ENCODE measurements around the gene MCM3AP.
"Not testable (repeated sequence)": the region's sequence is repeated elsewhere in the genome, so short reads cannot be mapped to it uniquely, and the experiment has no call there.

The MCM3AP gene

GRCh38 chr21:46268371-46268770 is 17.0 kb downstream of the MCM3AP start:
- DNase-seq = no peak

GRCh38 chr21:46266946-46267345 is 18.5 kb downstream of the MCM3AP start:
- no peak for DNase-seq

GRCh38 chr21:46265736-46266525 is 19.5 kb downstream of the MCM3AP start:
- no peak for DNase-seq

DNA sequence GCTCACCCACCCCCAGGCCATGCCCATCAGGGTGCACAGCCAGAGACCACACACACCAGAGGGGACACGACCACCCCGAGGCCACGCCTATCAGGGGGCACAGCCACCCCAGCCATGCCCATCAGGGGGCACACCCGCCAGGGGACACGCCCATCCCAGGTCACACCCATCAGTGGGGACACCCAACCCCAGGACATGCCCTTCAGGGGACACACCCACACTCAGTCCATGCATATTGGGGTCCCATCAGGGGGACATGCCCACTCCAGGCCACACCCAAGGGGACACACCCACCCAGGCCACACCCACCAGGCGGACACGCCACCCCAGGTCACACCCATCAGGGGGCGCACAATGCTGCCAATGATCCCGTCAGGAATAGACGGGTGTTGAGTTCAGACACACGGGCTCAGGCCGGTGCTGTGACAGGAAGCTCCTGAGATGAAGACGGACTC is 20.7 kb downstream of the MCM3AP start:
- DNase-seq = no peak

DNA sequence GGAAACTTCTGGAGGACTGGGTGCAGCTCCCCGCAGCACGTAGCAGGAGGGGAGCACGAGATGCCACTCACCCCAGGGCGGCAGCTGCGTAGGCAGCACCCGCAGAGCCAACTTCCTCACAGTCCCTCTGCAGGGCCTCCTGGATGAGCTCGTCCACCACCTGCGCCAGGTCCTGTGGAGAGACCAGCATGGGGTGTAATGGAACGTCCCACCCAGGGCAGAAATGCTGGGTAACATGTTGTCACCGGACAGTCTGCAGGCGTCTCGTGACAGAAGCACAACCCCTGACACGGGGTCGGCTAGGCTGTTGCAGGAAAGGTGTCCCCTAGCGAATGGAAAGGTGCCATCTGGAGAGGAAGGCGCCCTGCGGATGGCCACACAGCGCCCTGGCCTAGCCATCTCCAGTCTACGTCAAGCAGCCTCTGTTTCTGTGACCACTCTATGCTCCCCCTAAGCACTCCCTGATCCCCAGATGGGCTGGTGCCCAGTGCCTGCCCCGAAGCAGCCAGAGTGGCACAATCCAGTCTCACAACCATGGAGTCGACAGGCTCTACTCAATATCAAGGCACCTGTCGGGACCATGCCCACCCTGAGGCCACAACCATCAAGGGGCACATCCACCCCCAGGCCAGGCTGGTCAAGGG is 21.2 kb downstream of the MCM3AP start:
- DNase-seq = no peak

DNA sequence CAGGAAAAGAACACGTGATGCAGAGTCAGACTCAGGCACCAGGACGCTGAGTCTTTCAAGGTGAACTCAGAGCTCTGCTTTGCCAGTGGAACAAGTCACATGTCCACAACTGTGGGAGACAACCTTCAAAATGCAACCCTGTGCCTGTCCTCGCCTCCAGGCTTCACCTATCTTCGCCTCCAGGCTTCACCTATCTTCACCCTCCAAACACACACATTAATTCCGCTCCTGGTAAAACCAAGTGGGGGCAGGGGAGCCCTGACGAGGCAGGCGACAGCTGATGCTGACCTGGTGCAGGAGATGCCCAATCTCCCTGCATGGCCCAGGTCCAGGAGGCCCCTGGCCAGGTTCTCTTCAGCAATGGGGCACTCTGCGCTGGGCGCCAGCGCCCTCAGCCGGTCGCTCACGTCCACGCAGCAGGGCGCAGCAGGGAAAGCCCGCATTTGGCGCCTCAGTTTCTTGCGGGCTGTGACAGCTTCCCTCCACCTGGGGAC is 28.9 kb downstream of the MCM3AP start:
- no peak for DNase-seq

DNA sequence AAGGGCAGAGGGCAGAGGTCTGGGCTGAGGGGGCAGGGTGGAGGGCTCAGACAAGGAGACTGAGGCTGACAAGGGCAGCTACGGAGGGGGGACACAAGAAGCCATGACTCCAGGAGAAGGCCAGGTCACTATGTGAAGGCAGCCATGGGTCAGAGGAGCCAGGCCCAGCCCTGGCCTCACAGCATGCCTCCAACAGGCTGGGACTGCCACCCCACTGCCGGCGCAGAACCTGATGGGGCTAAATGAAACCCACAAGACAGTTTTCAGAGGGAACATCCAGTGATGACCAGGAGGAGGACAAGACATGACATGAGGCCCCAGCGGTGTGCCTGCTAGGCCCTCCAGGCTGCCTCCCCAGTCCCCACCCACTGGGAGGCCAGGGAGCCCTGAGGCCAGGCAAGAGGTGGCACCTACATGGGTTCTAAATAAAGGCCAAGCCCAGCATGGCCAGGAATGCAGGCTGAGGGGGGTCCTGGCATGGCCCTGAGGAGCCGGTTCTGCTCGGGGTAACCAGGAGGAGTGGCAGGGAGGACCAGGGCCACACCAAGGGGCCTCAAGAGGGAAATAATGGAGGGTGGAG is 29.6 kb downstream of the MCM3AP start:
- no peak for DNase-seq

GRCh38 chr21:46255166-46255565 is 30.2 kb downstream of the MCM3AP start:
- no peak for DNase-seq

DNA sequence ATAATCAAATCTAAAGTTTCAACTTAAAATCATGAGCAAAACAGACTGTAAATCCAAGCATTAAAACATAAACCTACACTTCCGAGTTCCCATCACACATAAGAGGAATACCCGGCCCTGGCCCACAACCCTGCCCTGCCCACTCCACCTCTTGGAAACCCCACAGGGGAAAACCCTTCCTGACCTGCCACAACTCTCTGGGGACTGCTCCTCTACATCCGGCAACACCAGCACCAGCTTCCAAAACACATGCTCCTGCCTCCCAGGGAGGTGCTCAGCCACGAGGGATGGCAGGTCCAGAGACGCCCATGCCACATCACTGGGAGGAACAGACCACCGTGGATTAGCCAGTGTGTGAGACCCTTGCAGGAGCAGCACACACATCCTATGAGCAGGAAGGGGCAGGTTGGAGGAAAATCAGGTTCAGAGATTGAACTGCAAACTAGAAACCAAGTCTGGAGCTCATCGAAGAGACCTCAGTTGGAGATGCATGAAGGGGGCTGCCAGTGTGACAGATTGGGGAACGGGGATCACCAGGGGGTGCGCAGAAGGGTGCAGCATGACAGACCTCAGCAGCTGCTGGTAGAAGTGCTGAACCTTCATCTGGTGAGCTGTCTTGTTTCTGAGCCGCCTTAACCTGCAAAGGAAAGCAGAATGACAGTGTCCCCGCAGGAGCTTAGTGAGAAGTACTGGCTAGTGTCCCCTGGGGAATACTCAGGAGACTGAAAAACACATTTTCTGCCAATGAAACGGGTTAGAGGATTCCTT is 31.0 kb downstream of the MCM3AP start:
- no peak for DNase-seq

GRCh38 chr21:46253610-46254124 is 31.7 kb downstream of the MCM3AP start:
- no peak for DNase-seq

- no peak for DNase-seq
Observed at GRCh38 chr21:46252840-46253239, 32.6 kb downstream of the MCM3AP start.

GRCh38 chr21:46250146-46250725 is 35.2 kb downstream of the MCM3AP start:
- no peak for DNase-seq

- no peak for DNase-seq
Observed at GRCh38 chr21:46248827-46249226, 36.6 kb downstream of the MCM3AP start.

GRCh38 chr21:46248422-46248782 is 37.0 kb downstream of the MCM3AP start:
- no peak for DNase-seq

- DNase-seq = no peak
Observed at GRCh38 chr21:46247699-46248421, 37.6 kb downstream of the MCM3AP start.

- DNase-seq = no peak
Observed at GRCh38 chr21:46246345-46246744, 39.1 kb downstream of the MCM3AP start.

DNA sequence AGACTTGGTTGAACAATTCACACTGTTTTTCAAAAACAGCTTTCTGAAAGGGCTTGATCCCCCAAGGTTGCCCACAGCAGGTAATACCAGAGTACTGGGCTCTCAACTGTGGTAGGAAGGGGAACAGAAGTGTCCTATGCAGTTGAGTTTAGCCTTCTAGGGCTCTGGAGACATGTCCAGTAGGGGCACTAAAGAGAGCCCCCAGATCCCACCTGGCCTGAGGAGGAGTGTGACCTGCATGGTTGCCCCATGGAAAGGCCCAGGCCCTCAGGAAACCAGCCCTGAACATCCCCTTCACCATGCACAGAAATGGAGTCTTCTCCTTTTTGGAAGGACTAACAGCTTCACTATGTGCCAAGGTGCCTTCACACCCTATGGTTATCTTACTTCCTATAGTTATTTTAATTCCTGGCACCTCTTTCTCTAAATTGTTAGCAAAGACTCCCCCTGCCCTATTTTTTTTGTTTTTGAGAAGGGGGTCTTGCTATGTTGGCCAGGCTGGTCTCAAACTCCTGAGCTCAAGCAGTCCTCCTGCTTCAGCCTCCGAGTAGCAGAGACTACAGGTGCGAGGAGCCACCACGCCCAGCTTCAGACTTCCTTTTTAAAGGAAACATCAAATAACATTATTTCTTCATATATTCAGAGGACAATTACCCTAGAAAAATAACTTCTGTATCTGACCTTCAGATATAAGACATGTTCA is 40.0 kb downstream of the MCM3AP start:
- no peak for DNase-seq

- DNase-seq = no peak
Observed at GRCh38 chr21:46244602-46245001, 40.8 kb downstream of the MCM3AP start.

DNA sequence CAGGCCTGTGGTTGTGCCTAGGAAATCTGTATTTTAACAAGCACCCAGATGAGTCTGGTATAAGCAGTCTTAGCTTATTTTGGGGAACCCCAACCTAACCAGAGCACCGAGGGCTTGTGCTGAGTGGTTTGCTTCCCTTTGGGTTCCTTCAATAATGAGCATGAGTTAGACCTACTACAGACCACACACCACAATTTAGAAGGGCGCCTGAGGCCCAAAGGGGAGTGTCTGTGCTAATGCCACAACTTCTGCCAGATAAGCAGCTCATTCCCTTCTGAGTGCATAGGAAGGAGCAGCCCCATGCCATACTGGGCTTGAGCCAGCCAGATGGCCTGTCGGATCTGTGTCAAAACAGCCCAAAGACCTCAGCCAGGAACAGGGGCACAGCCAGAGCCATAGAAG is 41.5 kb downstream of the MCM3AP start:
- no peak for DNase-seq

GRCh38 chr21:46243325-46243724 is 42.1 kb downstream of the MCM3AP start:
- DNase-seq = no peak

DNA sequence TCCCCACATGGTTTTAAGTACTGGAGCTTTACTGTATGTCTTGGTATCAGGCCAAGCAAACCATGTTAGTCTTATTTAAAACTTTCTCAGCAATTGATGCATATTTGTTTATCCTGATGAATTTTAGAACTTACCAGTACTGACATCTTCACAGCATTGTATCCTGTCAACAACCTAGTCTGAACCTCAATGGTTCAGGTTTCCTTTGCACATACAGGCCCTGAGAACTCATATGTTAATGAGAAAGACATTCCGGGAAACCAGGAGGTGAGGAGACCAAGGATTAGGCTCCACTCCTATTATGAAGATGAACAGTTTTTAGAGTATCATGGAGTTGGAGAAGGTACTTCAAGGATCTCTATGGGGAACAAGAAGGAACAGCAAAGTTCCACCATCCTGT is 43.8 kb downstream of the MCM3AP start:
- DNase-seq = not testable (repeated sequence)
